HL-60/S4 (cell line): ENCODE data around the gene CD9.

Experiments used
- in situ Hi-C: fragments of 300-500 bp; cut with MboI; formaldehyde crosslinking; loops from 2 replicates; pipeline ENCODE4 v1.14.3; 2022; ENCODE audit warnings: low sequenced_read_pairs

The CD9 gene

DNA sequence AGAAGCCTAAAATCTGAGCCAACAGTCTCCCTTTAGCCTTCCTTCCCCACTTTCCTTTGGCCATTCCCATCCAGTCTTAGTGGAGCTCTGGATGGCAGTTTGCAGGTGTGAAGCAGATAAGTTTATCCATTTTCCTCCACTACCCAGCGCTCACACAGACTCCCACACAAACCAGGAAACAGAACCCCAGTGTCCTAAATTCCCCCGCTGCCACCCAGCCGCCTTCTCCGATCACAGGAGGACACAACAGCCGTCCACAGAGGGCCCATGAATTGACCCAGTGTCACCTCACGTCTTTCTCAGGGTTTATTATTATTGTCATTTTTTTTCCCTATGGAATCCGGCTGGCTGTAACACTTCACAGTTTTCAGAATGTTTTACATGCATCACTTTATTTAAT is 16.4 kb downstream of the CD9 start:
- in situ Hi-C loops = no loop called here

- in situ Hi-C loops = no loop called here
Observed at GRCh38 chr12:6218347-6218925, 18.2 kb downstream of the CD9 start.

DNA sequence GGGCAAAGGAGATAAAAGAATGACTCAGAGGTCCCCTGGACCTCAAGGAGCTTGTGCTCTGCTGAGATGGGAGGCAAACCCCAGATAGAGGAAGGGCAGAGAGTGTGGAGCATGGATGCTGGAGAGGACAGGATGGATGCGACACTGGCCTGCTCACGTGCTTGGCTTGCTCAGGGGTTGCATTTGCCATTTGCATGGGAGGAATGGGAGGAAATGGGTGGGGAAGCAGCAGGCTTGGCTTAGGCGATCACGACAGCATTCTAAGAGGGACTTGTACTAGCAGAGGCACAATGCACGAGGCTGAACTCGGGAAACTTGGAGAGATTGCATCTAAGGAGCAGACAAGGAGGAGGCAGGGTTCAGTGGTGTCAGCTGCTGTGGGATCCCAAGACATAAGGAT is 19.8 kb downstream of the CD9 start:
- in situ Hi-C loops = no loop called here

DNA sequence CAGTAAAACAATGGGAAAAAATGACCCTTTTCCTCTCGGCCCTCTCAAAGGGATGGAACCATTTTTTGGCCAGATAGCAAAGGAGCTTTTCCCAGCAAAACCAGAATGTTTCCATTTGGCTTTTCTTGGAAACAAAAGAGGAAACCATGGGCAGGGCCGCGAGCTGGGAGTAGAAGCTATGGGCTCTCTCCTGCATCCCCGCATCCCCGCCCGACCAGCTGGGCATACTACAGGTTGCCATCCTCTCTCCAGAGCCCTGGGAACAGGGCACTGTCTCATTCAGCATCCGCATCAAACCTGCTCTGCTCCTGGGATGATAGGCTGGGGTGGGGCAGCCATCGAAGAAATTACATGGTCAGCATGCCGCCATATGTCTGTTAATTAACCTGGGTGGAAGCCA is 20.9 kb downstream of the CD9 start:
- in situ Hi-C loops = no loop called here

GRCh38 chr12:6222078-6222654 is 22.0 kb downstream of the CD9 start:
- in situ Hi-C loops = no loop called here

DNA sequence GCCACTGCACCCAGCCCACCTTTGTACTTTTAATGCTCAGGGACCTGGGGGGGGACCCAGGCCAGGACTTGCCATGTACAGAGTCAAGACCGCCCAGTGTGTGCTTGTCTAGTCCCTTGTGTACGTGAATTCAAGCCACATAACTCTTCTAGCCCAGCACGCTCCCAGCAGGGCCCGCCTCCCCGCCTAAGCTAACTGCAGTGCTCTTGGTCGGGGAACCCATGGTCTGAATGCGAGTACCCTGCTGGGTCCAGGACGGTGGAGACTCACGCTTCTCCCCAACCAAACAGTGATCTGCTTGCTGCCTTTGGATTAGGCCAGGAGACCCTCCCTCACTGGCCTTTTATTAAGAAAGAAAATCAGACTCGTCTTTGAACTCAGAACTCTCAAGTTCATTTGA is 23.3 kb downstream of the CD9 start:
- in situ Hi-C loops = no loop called here

GRCh38 chr12:6224550-6224949 is 24.4 kb downstream of the CD9 start:
- in situ Hi-C loops = no loop called here

- in situ Hi-C loops = no loop called here
Observed at GRCh38 chr12:6225630-6226001, 25.4 kb downstream of the CD9 start.

GRCh38 chr12:6226002-6226678 is 25.9 kb downstream of the CD9 start:
- in situ Hi-C loops = no loop called here

DNA sequence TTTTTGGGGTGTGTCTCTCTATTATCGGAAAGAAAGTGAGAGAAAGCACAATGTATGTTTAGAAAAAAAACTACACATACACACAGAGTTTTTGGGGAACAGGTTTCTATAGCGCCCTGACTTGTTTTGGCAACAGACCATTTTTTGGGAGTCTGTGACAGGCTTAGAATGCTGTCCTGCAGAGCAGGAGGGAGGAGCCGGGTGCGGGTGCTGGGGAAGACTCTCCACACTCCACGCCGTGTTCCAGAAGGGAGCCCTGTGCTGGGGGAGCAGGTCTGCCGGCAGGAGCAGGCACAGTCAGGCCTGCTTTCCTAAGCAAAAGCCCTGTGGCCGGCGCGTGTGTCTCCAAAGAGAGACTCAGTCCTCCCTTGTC is 26.5 kb downstream of the CD9 start:
- in situ Hi-C loops = no loop called here

- in situ Hi-C loops = no loop called here
Observed at GRCh38 chr12:6228535-6229223, 28.5 kb downstream of the CD9 start.

DNA sequence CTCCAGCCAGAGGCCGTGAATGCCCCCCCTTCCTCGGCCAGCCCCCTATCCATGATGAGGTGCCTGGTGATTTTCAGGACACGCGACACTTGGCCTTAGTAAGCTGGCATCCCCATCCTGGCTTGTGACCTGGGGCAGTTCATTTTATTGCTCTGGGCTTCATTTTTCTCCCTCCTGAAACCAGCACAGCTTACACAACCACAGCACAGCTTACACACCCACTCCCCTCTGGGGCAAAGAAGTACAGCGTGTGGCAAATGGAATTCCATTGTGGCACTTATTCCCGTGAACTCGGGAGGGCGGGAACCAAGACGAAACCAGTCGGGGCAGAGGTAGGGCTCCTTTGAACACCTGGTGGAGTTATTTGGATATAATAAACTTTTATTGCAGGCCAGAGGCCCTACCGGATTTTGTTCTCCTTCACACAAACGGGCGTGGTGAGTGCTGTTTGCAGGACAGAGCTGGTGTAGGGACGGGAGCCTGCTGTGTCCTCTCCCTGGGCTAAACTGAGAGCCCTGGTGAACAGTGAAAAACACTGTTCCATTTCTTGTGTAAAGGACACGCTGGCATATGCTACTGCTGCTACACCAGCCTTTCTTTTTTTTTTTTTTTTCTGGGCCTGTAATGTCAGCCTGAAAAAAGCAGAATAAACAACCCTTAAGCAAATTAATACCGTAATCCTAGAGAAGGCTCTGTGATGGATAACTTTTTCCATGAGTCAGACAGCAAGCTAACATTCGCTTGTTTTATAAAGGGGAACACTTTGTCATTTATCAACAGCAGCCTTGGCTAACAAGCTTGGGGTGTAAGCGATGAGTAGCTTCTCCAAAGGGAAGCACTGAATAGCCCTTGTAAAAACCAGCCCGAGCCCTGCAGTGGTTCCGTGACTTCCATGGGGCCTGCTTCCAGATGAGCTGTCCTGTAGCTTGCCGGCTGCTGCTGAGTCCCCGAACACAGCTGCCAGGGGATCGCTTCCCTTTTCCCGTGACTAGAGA is 29.3 kb downstream of the CD9 start:
- in situ Hi-C loops = no loop called here

DNA sequence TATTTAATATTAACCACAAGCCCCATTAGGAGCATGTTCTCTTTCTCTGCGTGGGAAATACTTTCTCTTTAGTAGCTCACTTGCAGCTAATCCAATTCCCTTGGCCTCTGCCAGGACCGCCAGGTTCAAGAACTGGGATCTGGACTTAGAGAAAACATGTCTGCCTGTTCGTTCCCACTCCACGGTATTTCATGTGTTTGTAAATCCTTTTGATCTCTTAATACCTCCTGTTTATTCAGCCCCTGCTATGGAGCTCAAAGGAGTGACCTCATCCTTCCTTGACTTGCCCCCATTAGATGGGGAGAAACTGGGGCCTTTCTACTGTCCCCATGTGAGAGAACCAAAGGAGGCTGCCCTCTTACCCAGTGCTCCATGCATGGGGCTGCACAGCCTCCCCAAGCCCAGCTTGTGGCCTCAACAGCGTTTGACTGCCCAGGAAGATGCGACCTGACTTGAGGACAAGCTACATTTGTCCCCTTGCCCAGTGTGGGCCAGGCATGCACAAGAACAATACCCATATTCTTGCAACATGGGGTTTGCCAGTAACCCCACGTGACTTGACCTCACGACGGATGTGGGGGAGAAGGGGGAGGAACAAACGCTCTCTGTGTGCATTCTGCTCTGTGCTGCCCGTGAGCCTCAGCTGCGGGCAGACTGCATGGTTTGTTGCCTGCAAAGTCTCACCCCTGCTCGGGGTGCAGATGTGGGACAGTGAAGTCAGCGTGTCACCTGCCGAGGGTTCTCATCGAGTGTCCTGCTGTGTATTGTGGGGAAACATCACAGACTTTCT is 30.3 kb downstream of the CD9 start:
- in situ Hi-C loops = no loop called here

- in situ Hi-C loops = no loop called here
Observed at GRCh38 chr12:6231359-6232268, 31.4 kb downstream of the CD9 start.

GRCh38 chr12:6233121-6233971 is 33.1 kb downstream of the CD9 start:
- in situ Hi-C loops = no loop called here

- in situ Hi-C loops = no loop called here
Observed at GRCh38 chr12:6234214-6234613, 34.0 kb downstream of the CD9 start.

DNA sequence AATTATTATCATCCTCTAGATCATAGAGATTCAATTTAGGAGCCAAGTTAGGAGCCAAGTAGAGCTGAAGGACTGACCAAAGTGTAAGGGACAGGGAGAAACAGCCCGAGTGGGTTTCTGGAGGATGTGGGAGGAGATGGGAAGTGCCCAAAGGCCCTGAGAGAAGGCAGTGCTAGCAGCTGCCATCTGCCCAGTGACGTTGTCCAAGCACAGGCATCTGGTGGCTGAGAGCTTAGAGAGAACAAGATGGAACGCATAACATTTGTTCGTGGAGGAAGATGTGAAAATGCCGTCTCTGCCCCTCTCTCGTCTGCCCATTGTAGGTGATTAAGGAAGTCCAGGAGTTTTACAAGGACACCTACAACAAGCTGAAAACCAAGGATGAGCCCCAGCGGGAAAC is 34.7 kb downstream of the CD9 start:
- in situ Hi-C loops = no loop called here

DNA sequence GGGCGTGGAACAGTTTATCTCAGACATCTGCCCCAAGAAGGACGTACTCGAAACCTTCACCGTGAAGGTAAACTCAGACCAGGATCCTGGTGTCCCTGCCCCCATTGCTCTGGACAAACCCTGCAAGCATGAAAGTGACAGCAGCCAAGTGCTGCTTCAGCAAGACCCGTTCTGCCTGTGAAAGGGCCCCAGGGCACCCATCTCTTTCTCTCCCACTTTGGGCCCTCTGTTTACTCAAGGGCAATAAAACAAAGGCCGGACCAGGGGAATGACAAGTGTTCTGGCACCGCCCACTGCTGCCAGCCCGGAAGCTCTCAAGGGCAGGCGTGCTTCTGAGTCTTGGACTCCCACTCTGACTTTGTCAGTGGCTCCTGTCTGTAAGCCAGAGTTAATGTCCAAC is 35.3 kb downstream of the CD9 start:
- in situ Hi-C loops = no loop called here
